ENCODE measurements around the gene OR8J1. TPM values are rescaled to one million over a fixed set of nuclear protein-coding genes. Genes with fewer than 3 reads are reported as not detected.

The OR8J1 gene
- polyA plus RNA-seq, 3 donors: not detected

DNA sequence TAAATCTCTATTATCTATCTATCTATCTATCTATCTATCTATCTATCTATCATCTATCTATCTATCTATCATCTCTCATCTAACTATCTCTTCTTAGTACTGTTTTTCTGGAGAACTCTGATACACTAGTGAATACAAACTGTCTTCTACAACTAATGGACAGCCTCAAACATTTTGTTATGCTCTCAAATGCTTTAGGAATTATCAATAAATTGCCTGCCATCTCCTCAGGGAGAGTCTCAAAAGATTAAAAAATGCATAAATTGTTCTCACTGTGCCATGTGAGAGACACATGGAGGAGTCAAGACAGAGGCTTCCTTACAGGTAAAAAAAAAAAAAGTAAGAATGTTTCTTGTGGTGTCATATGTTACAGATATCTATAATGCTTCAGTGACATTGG is 39.2 kb upstream of the OR8J1 start, which contains the start of gene OR8K3:
OR8K3 (plus strand) TSS at position 301 of the 400 bp plus-strand sequence. CDS start 3,163 bp downstream, outside the sequence.
- H3K27me3 Mint-ChIP-seq (ENCODE audit: low read depth in 3 of 3): no peaks in the 10 kb centered on the region
- H3K4me1 Mint-ChIP-seq: no peaks in the 10 kb centered on the region
- H3K9me3 Mint-ChIP-seq: peaks cover 0 to 5% (median 3%) of the 10 kb centered on the region in 7 donors

DNA sequence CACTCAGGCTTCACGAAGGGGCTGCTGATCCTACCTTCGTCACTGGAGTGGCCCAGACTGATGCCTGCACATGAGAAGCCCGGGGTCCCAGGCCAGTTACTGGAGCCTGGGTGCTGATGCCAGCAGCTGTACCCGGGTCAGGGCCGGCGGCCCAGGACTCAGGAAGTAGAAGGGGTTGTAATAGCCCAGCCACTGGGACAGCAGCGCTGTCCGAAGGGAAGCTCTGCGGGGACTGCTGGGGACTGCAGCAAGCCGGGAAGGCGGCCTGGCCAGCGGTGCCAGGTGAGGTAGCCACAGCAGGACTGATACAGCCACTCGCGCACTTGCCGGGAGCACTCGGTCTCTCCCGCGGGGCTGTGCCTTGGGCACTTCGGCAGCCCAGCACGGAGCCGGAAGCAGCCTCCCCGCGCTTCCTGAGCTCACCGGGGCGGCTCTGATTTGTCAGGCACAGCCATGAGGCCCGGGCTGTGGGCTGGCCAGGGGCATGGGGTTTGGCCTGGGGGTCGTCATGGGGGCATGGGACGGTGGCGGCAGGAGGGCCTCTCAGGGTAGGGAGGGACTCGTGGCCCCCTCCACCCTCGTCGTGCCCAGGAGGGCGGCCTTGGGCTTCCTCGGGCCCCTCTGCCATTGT is 22.1 kb upstream of the OR8J1 start:
- Histone ChIP-seq H3K4me3 (replicated peaks in 1 of 3; ENCODE audit: low read depth in 2 of 3, low read length in 3 of 3) (no peak overlapping the region), H3K4me1 (ENCODE audit: control insufficient read depth in 1 of 2, insufficient read depth in 2 of 2, low read length in 2 of 2) (no peaks in the 10 kb centered on the region), H3K9ac (ENCODE audit: insufficient read depth, low read length, poor library complexity, severe bottlenecking) (no peak overlapping the region), H3K9me3 (replicated peaks in 1 of 2; ENCODE audit: control insufficient read depth in 1 of 2, insufficient read depth in 1 of 2, low read length in 2 of 2) (peaks cover 35 to 36% of the 10 kb centered on the region in 2 donors), H3K27me3 (ENCODE audit: control insufficient read depth in 2 of 2, insufficient read depth in 2 of 2, low read length in 2 of 2) (no peaks in the 10 kb centered on the region), H3K79me2 (ENCODE audit: insufficient read depth, low read length) (no peaks in the 10 kb centered on the region), H3K36me3 (replicated peaks in 1 of 2; ENCODE audit: control insufficient read depth in 1 of 2, insufficient read depth in 2 of 2, low read length in 2 of 2) (no peaks in the 10 kb centered on the region), H2AFZ (ENCODE audit: insufficient read depth, low read depth, low read length, poor library complexity, severe bottlenecking) (no peak overlapping the region), H3K27ac (ENCODE audit: low read depth in 1 of 2, low read length in 2 of 2) (no peak overlapping the region), H3K4me2 (replicated peaks; ENCODE audit: extremely low read depth, low read length, poor library complexity, severe bottlenecking) (no peak overlapping the region), H4K20me1 (ENCODE audit: insufficient read depth, low read length) (no peaks in the 10 kb centered on the region)
- WGBS (ENCODE audit: insufficient coverage): 87% methylated on average over 33 of the region's 34 CpGs
- no peak for DNase-seq
- Mint-ChIP-seq H3K4me1 (no peaks in the 10 kb centered on the region), H3K27ac (no peak overlapping the region), H3K36me3 (no peaks in the 10 kb centered on the region), H3K9me3 (peaks cover 3 to 15% (median 4%) of the 10 kb centered on the region in 7 donors), H3K4me3 (no peak overlapping the region), H3K27me3 (ENCODE audit: low read depth in 3 of 3) (peaks cover 0 to 2% (median 0%) of the 10 kb centered on the region in 3 donors)
- TF ChIP-seq, protein P1, sequence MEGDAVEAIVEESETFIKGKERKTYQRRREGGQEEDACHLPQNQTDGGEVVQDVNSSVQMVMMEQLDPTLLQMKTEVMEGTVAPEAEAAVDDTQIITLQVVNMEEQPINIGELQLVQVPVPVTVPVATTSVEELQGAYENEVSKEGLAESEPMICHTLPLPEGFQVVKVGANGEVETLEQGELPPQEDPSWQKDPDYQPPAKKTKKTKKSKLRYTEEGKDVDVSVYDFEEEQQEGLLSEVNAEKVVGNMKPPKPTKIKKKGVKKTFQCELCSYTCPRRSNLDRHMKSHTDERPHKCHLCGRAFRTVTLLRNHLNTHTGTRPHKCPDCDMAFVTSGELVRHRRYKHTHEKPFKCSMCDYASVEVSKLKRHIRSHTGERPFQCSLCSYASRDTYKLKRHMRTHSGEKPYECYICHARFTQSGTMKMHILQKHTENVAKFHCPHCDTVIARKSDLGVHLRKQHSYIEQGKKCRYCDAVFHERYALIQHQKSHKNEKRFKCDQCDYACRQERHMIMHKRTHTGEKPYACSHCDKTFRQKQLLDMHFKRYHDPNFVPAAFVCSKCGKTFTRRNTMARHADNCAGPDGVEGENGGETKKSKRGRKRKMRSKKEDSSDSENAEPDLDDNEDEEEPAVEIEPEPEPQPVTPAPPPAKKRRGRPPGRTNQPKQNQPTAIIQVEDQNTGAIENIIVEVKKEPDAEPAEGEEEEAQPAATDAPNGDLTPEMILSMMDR (IDR thresholded peaks at IDR 0.05): no peak
- intact Hi-C loops (cut with micrococcal nuclease): no loop called here

More for the DNA sequence above, 39.2 kb upstream of the OR8J1 start, which contains the start of gene OR8K3:
- H3K4me1 ChIP-seq (ENCODE audit: control insufficient read depth in 1 of 2, insufficient read depth in 2 of 2, low read length in 2 of 2): no peaks in the 10 kb centered on the region
- no peaks in the 10 kb centered on the region for H3K36me3 Mint-ChIP-seq
- H3K27ac ChIP-seq (ENCODE audit: low read depth in 1 of 2, low read length in 2 of 2): no peak within 1 kb of the TSS
- no peaks in the 10 kb centered on the region for H3K27me3 ChIP-seq (ENCODE audit: control insufficient read depth in 2 of 2, insufficient read depth in 2 of 2, low read length in 2 of 2)
- TF ChIP-seq, protein P1 (IDR thresholded peaks at IDR 0.05): no peak
- no peak within 1 kb of the TSS for H2AFZ ChIP-seq (ENCODE audit: insufficient read depth, low read depth, low read length, poor library complexity, severe bottlenecking)
- no peak within 1 kb of the TSS for H3K27ac Mint-ChIP-seq
- no peaks in the 10 kb centered on the region for H3K79me2 ChIP-seq (ENCODE audit: insufficient read depth, low read length)
- H3K4me3 ChIP-seq (replicated peaks in 1 of 3; ENCODE audit: low read depth in 2 of 3, low read length in 3 of 3): no peak within 1 kb of the TSS
- no peak for DNase-seq
- H4K20me1 ChIP-seq (ENCODE audit: insufficient read depth, low read length): no peaks in the 10 kb centered on the region
- intact Hi-C loops (cut with micrococcal nuclease): no loop called here
- no peak within 1 kb of the TSS for H3K4me2 ChIP-seq (replicated peaks; ENCODE audit: extremely low read depth, low read length, poor library complexity, severe bottlenecking)
- H3K4me3 Mint-ChIP-seq: no peak within 1 kb of the TSS
- peaks cover 3 to 14% of the 10 kb centered on the region in 2 donors for H3K9me3 ChIP-seq (replicated peaks in 1 of 2; ENCODE audit: control insufficient read depth in 1 of 2, insufficient read depth in 1 of 2, low read length in 2 of 2)
- H3K9ac ChIP-seq (ENCODE audit: insufficient read depth, low read length, poor library complexity, severe bottlenecking): no peak within 1 kb of the TSS
- H3K36me3 ChIP-seq (replicated peaks in 1 of 2; ENCODE audit: control insufficient read depth in 1 of 2, insufficient read depth in 2 of 2, low read length in 2 of 2): no peaks in the 10 kb centered on the region

All from CD14-positive monocyte (primary cell).